ENCODE measurements around the gene ERG28.
"Not testable (repeated sequence)": the region's sequence is repeated elsewhere in the genome, so short reads cannot be mapped to it uniquely, and the experiment has no call there.

The ERG28 gene

DNA sequence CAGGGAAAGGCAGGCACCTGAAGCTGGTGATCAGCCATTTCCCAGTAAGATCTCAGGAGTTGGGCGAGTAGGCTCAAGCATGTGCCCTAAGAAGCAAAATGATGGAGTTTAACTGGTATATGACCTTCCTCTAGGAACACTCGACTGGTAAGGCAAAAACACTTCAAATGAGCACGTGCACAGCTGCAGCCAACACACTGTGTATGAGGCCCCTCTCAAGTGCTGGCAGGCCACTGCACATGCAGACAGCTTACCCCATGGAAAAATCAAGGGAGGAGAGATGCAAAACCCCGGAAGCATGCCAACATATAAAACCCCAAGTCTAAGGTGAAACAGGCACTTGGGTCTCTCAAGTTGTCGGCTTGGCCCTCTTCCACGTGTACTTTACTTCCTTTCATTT, 39.6 kb upstream of the ERG28 start:
- TF ChIP-seq, protein P1, sequence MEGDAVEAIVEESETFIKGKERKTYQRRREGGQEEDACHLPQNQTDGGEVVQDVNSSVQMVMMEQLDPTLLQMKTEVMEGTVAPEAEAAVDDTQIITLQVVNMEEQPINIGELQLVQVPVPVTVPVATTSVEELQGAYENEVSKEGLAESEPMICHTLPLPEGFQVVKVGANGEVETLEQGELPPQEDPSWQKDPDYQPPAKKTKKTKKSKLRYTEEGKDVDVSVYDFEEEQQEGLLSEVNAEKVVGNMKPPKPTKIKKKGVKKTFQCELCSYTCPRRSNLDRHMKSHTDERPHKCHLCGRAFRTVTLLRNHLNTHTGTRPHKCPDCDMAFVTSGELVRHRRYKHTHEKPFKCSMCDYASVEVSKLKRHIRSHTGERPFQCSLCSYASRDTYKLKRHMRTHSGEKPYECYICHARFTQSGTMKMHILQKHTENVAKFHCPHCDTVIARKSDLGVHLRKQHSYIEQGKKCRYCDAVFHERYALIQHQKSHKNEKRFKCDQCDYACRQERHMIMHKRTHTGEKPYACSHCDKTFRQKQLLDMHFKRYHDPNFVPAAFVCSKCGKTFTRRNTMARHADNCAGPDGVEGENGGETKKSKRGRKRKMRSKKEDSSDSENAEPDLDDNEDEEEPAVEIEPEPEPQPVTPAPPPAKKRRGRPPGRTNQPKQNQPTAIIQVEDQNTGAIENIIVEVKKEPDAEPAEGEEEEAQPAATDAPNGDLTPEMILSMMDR (IDR thresholded peaks at IDR 0.05; ENCODE audit: insufficient read depth, low read length, poor library complexity, severe bottlenecking): no peak
- no peak for TF ChIP-seq EZH2phosphoT487 (conservative IDR thresholded peaks at IDR 0.05; ENCODE audit: low read length)
- Histone ChIP-seq H3K36me3 (ENCODE audit: low read length) (0 out of 2 replicates have a peak, but pooled peaks cover 2% of the 10 kb centered on the region), H3F3A (ENCODE audit: insufficient read depth) (no peaks in the 10 kb centered on the region), H3K27me3 (ENCODE audit: low read length) (no peaks in the 10 kb centered on the region), H3K4me2 (ENCODE audit: low read depth, low read length, poor library complexity, severe bottlenecking) (no peak overlapping the region), H4K20me1 (ENCODE audit: low read depth, low read length) (no peaks in the 10 kb centered on the region), H3K9ac (ENCODE audit: low read length) (no peak overlapping the region), H3K4me3 (ENCODE audit: insufficient read depth, low read length, poor library complexity, severe bottlenecking) (no peak overlapping the region), H2AFZ (ENCODE audit: low read depth, low read length, severe bottlenecking) (no peak overlapping the region), H3K79me2 (ENCODE audit: insufficient read depth, low read length) (no peaks in the 10 kb centered on the region), H3K9me2 (replicated peaks; ENCODE audit: insufficient read depth, low read length) (no peaks in the 10 kb centered on the region), H3K27ac (ENCODE audit: low read depth, low read length) (no peak overlapping the region), H3K9me3 (ENCODE audit: insufficient read depth, low read length) (no peaks in the 10 kb centered on the region)

GRCh38 chr14:75699331-75699730, 38.7 kb upstream of the ERG28 start:
- no peaks in the 10 kb centered on the region for H3K27me3 ChIP-seq (ENCODE audit: low read length)
- no peaks in the 10 kb centered on the region for H4K20me1 ChIP-seq (ENCODE audit: low read depth, low read length)
- H3K36me3 ChIP-seq (ENCODE audit: low read length): 0 out of 2 replicates have a peak, but pooled peaks cover 2% of the 10 kb centered on the region
- no peak overlapping the region for H3K9ac ChIP-seq (ENCODE audit: low read length)
- no peaks in the 10 kb centered on the region for H3K9me2 ChIP-seq (replicated peaks; ENCODE audit: insufficient read depth, low read length)
- TF ChIP-seq EZH2phosphoT487 (conservative IDR thresholded peaks at IDR 0.05; ENCODE audit: low read length): no peak
- no peak overlapping the region for H3K4me2 ChIP-seq (ENCODE audit: low read depth, low read length, poor library complexity, severe bottlenecking)
- no peak overlapping the region for H2AFZ ChIP-seq (ENCODE audit: low read depth, low read length, severe bottlenecking)
- H3K9me3 ChIP-seq (ENCODE audit: insufficient read depth, low read length): no peaks in the 10 kb centered on the region
- H3K4me3 ChIP-seq (ENCODE audit: insufficient read depth, low read length, poor library complexity, severe bottlenecking): no peak overlapping the region
- no peaks in the 10 kb centered on the region for H3F3A ChIP-seq (ENCODE audit: insufficient read depth)
- no peak overlapping the region for H3K27ac ChIP-seq (ENCODE audit: low read depth, low read length)
- no peaks in the 10 kb centered on the region for H3K79me2 ChIP-seq (ENCODE audit: insufficient read depth, low read length)

GRCh38 chr14:75697918-75698317, 37.2 kb upstream of the ERG28 start:
- Histone ChIP-seq H3K27me3 (ENCODE audit: low read length) (no peaks in the 10 kb centered on the region), H3K4me3 (ENCODE audit: insufficient read depth, low read length, poor library complexity, severe bottlenecking) (no peak overlapping the region), H3K36me3 (ENCODE audit: low read length) (peaks cover 6% of the 10 kb centered on the region; the same call in 1 of the 2 replicates), H4K20me1 (ENCODE audit: low read depth, low read length) (no peaks in the 10 kb centered on the region), H3K4me2 (ENCODE audit: low read depth, low read length, poor library complexity, severe bottlenecking) (no peak overlapping the region), H3F3A (ENCODE audit: insufficient read depth) (no peaks in the 10 kb centered on the region), H3K79me2 (ENCODE audit: insufficient read depth, low read length) (no peaks in the 10 kb centered on the region), H2AFZ (ENCODE audit: low read depth, low read length, severe bottlenecking) (no peak overlapping the region), H3K27ac (ENCODE audit: low read depth, low read length) (no peak overlapping the region), H3K9me2 (replicated peaks; ENCODE audit: insufficient read depth, low read length) (no peaks in the 10 kb centered on the region), H3K9me3 (ENCODE audit: insufficient read depth, low read length) (no peaks in the 10 kb centered on the region), H3K9ac (ENCODE audit: low read length) (no peak overlapping the region)
- no peak for TF ChIP-seq EZH2phosphoT487 (conservative IDR thresholded peaks at IDR 0.05; ENCODE audit: low read length)
- TF ChIP-seq, protein P1 (IDR thresholded peaks at IDR 0.05; ENCODE audit: insufficient read depth, low read length, poor library complexity, severe bottlenecking): no peak

GRCh38 chr14:75697386-75697785, 36.7 kb upstream of the ERG28 start:
- TF ChIP-seq, protein P1 (IDR thresholded peaks at IDR 0.05; ENCODE audit: insufficient read depth, low read length, poor library complexity, severe bottlenecking): no peak
- no peak for TF ChIP-seq EZH2phosphoT487 (conservative IDR thresholded peaks at IDR 0.05; ENCODE audit: low read length)
- H4K20me1 ChIP-seq (ENCODE audit: low read depth, low read length): no peaks in the 10 kb centered on the region
- H3K27ac ChIP-seq (ENCODE audit: low read depth, low read length): no peak overlapping the region
- H3K9me3 ChIP-seq (ENCODE audit: insufficient read depth, low read length): no peaks in the 10 kb centered on the region
- H3F3A ChIP-seq (ENCODE audit: insufficient read depth): no peaks in the 10 kb centered on the region
- H3K4me2 ChIP-seq (ENCODE audit: low read depth, low read length, poor library complexity, severe bottlenecking): no peak overlapping the region
- no peak overlapping the region for H3K4me3 ChIP-seq (ENCODE audit: insufficient read depth, low read length, poor library complexity, severe bottlenecking)
- no peaks in the 10 kb centered on the region for H3K79me2 ChIP-seq (ENCODE audit: insufficient read depth, low read length)
- H3K36me3 ChIP-seq (ENCODE audit: low read length): peaks cover 6% of the 10 kb centered on the region; the same call in 1 of the 2 replicates
- H3K9ac ChIP-seq (ENCODE audit: low read length): no peak overlapping the region
- no peaks in the 10 kb centered on the region for H3K9me2 ChIP-seq (replicated peaks; ENCODE audit: insufficient read depth, low read length)
- H3K27me3 ChIP-seq (ENCODE audit: low read length): no peaks in the 10 kb centered on the region
- no peak overlapping the region for H2AFZ ChIP-seq (ENCODE audit: low read depth, low read length, severe bottlenecking)

- not testable (repeated sequence) for H3K4me3 ChIP-seq (ENCODE audit: insufficient read depth, low read length, poor library complexity, severe bottlenecking); H3K9me2 ChIP-seq (replicated peaks; ENCODE audit: insufficient read depth, low read length); H3K9ac ChIP-seq (ENCODE audit: low read length); H3K9me3 ChIP-seq (ENCODE audit: insufficient read depth, low read length); H3K79me2 ChIP-seq (ENCODE audit: insufficient read depth, low read length); H3K36me3 ChIP-seq (ENCODE audit: low read length); H3F3A ChIP-seq (ENCODE audit: insufficient read depth); H2AFZ ChIP-seq (ENCODE audit: low read depth, low read length, severe bottlenecking); H3K27me3 ChIP-seq (ENCODE audit: low read length); H3K27ac ChIP-seq (ENCODE audit: low read depth, low read length); H4K20me1 ChIP-seq (ENCODE audit: low read depth, low read length); H3K4me2 ChIP-seq (ENCODE audit: low read depth, low read length, poor library complexity, severe bottlenecking)
Measured at GRCh38 chr14:75695025-75695424, 34.3 kb upstream of the ERG28 start.
